Muscle of leg (tissue), 11 donors: ENCODE data around the gene TMOD3. TPM values are rescaled to one million over a fixed set of nuclear protein-coding genes. Genes with fewer than 3 reads are reported as not detected.

Experiments used
- DNase-seq: peaks from one replicate; pipeline ENCODE4 v3.0.0; 2013
- H3K27ac ChIP-seq: one replicate; pipeline ENCODE4 v1.5.1; 2013; ENCODE audit warnings: mild to moderate bottlenecking, low read length, control low read depth
- H3K27me3 ChIP-seq: one replicate; pipeline ENCODE4 v1.6.1; 2013; ENCODE audit warnings: low read length; ENCODE audit not compliant: control insufficient read depth, insufficient read depth
- H3K36me3 ChIP-seq: one replicate; pipeline ENCODE4 v1.6.1; 2013; ENCODE audit warnings: low read length; ENCODE audit not compliant: control insufficient read depth, insufficient read depth
- H3K4me1 ChIP-seq: one replicate; pipeline ENCODE4 v1.6.1; 2013; ENCODE audit warnings: low read length; ENCODE audit not compliant: control insufficient read depth, insufficient read depth
- H3K4me3 ChIP-seq: one replicate; pipeline ENCODE4 v1.5.1; 2013; ENCODE audit warnings: low read length, control low read depth
- H3K9me3 ChIP-seq: replicated peaks from 2 replicates; pipeline ENCODE4 v1.6.1; 2013; ENCODE audit warnings: low read depth, low read length; ENCODE audit not compliant: control insufficient read depth
- WGBS: methylation state at CpG from one replicate; pipeline ENCODE4 v1.1.5; 2013; ENCODE audit warnings: missing lambda C conversion rate; ENCODE audit not compliant: insufficient coverage; 5-methylcytosine and 5-hydroxymethylcytosine counted together
- polyA plus RNA-seq, 8 donors: library from polyadenylated mRNA; unstranded; fragments of 120-200 nt; gene quantifications; one replicate each; pipeline versions ENCODE4 v1.2.1 to v1.2.3, GENCODE V29; 2013; ENCODE audit warnings: inconsistent platforms in 1 of 8, low replicate concordance in 1 of 8; ENCODE audit not compliant: insufficient read length in 8 of 8, insufficient read depth in 1 of 8
- total RNA-seq: library from RNA; stranded (reverse); fragments of 120-200 nt; gene quantifications from one replicate; pipeline ENCODE4 v1.2.4, GENCODE V29; 2013

Gene TMOD3
- total and polyA plus RNA-seq, 9 donors: 14.3 to 27.9 (median 17.9) TPM

GRCh38 chr15:51856714-51857380, 27.4 kb downstream of the TMOD3 start:
- H3K9me3 ChIP-seq: no peaks in the 10 kb centered on the region
- no peak overlapping the region for H3K4me3 ChIP-seq
- no peak overlapping the region for H3K27ac ChIP-seq
- no peaks in the 10 kb centered on the region for H3K27me3 ChIP-seq
- H3K4me1 ChIP-seq: no peaks in the 10 kb centered on the region
- no CpG with 5 or more reads among the region's 5 CpGs for WGBS
- DNase-seq: no peak
- H3K36me3 ChIP-seq: no peaks in the 10 kb centered on the region

DNA sequence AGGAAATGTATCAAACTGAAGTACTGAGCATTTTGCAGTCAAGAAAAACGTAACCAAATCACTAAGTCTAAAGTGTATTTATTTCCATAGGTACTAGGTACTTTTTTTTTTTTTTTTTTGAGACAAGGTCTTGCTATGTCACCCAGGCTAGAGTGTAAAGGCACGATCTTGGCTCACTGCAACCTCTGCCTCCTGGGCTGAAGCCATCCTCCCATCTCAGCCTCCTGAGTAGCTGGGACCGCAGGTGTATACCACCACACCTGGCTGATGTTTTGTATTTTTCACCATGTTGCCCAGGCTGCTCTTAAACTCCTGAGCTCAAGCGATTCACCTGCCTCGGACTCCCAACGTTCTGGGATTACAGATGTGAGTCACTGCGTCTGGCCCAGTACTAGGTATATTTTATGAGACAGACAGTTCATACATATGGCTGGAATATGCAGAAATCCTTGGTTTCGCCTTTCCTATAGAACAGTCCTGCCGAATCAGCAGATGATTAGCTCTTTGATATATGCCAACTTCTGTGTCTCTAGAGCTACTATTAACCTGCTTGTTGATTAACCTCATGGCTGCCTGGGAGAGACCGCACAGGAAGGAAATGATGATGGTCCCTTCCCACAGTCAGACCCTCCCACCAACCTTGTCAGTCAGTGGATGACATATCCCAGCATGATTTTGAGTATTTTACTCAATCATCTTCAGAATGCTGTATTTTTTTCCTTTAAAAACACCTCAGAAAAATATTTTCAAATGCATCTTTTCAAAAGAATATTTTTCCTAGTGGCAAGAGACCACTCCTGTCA, 32.3 kb downstream of the TMOD3 start:
- DNase-seq: no peak
- Histone ChIP-seq H3K9me3 (no peaks in the 10 kb centered on the region), H3K27me3 (no peaks in the 10 kb centered on the region), H3K36me3 (peaks cover 15% of the 10 kb centered on the region), H3K27ac (no peak overlapping the region), H3K4me1 (no peaks in the 10 kb centered on the region), H3K4me3 (no peak overlapping the region)
- 87% methylated on average over 3 of the region's 10 CpGs for WGBS

- Histone ChIP-seq H3K9me3 (no peaks in the 10 kb centered on the region), H3K27me3 (no peaks in the 10 kb centered on the region), H3K4me3 (no peak overlapping the region), H3K36me3 (peaks cover 15% of the 10 kb centered on the region), H3K4me1 (no peaks in the 10 kb centered on the region), H3K27ac (no peak overlapping the region)
- no peak for DNase-seq
- no CpG with 5 or more reads among the region's 2 CpGs for WGBS
Observed at GRCh38 chr15:51863131-51863530, 33.7 kb downstream of the TMOD3 start.

DNA sequence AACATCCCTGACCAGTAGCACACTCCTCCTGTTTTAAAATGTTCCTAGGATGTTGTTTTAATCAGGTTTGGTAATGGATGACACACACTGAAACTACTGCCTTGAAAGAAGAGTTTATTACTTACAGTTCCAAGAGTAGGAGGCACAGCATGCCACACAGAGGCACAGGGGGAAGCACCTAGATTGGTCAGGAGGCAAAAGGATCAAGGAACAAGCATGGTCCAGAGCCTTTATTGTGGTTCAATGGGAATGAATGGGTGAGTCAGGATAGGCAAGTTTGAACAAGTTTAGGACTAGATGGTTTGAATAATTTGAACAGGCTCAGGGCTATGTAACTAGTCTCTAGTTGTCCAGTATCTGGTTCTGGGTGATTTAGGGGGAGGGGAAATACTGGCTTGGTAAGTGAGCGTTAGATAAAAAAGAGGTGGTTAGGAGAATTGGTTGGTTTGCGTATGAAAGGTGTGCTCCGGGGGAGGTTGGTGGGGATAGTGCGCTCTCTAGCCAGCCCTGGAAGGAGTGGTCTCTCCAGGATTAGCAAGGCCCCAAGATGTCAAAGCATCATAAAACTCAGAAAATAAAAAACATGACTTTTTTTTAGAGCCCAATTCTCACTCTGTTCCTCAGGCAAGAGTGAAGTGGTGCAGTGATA, 35.1 kb downstream of the TMOD3 start:
- H3K4me1 ChIP-seq: no peaks in the 10 kb centered on the region
- H3K36me3 ChIP-seq: peaks cover 15% of the 10 kb centered on the region
- DNase-seq: no peak
- H3K27ac ChIP-seq: no peak overlapping the region
- no peaks in the 10 kb centered on the region for H3K9me3 ChIP-seq
- 100% methylated on average over 3 of the region's 4 CpGs for WGBS
- H3K27me3 ChIP-seq: no peaks in the 10 kb centered on the region
- H3K4me3 ChIP-seq: no peak overlapping the region

GRCh38 chr15:51865317-51865716, 35.9 kb downstream of the TMOD3 start:
- peaks cover 16% of the 10 kb centered on the region for H3K36me3 ChIP-seq
- no peaks in the 10 kb centered on the region for H3K4me1 ChIP-seq

GRCh38 chr15:51866161-51866560, 36.7 kb downstream of the TMOD3 start:
- H3K27ac ChIP-seq: no peak overlapping the region
- no peak overlapping the region for H3K4me3 ChIP-seq
- no peaks in the 10 kb centered on the region for H3K27me3 ChIP-seq
- peaks cover 19% of the 10 kb centered on the region for H3K36me3 ChIP-seq
- WGBS: 90% methylated on average over 3 of the region's 4 CpGs
- no peaks in the 10 kb centered on the region for H3K9me3 ChIP-seq
- H3K4me1 ChIP-seq: no peaks in the 10 kb centered on the region
- DNase-seq: no peak

More at GRCh38 chr15:51865317-51865716, 35.9 kb downstream of the TMOD3 start:
- Histone ChIP-seq H3K27ac (no peak overlapping the region), H3K27me3 (no peaks in the 10 kb centered on the region), H3K4me3 (no peak overlapping the region), H3K9me3 (no peaks in the 10 kb centered on the region)
- no peak for DNase-seq
- WGBS: no CpG with 5 or more reads among the region's 1 CpG

DNA sequence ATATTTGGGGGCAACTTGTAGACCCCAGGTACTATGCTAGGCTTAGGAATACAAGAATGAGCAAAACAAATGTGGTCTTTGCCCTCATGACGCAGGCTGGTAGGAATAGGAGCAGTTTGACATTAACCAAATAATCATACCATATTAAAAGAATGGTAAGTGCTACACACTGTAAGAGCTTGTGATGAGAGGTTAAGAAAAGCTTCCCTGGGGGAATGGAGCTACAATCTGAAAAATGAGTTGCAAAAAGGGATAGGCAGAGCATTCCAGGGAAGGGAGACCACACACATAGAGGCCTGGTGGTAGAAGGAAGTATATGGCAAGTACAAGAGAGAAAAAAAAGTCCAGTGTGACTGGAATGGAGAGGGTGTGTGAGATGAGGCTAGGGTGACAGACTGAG, 37.3 kb downstream of the TMOD3 start:
- no CpG with 5 or more reads among the region's 1 CpG for WGBS
- peaks cover 19% of the 10 kb centered on the region for H3K36me3 ChIP-seq

DNA sequence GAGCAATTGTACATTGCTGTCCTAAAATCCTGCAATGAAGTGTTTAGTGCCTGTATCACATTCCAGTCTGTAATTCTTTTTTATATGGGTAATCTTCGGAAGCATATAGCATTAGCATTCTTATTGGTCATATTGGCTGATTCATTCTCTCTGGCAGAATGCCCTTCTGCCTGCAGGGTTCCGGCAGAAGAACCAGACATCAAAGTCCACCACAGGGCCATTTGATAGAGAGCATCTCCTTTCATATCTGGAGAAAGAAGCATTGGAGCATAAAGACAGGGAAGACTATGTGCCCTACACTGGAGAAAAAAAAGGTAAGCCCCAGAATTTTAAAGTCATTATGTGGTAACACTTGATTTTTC, 39.6 kb downstream of the TMOD3 start:
- Histone ChIP-seq H3K27ac (no peak overlapping the region), H3K4me1 (no peaks in the 10 kb centered on the region), H3K36me3 (peaks cover 17% of the 10 kb centered on the region), H3K4me3 (no peak overlapping the region), H3K27me3 (no peaks in the 10 kb centered on the region), H3K9me3 (no peaks in the 10 kb centered on the region)
- no CpG with 5 or more reads among the region's 2 CpGs for WGBS
- no peak for DNase-seq

More for the DNA sequence above, 37.3 kb downstream of the TMOD3 start:
- H3K4me3 ChIP-seq: no peak overlapping the region
- DNase-seq: no peak
- H3K9me3 ChIP-seq: no peaks in the 10 kb centered on the region
- H3K27ac ChIP-seq: no peak overlapping the region
- no peaks in the 10 kb centered on the region for H3K27me3 ChIP-seq
- H3K4me1 ChIP-seq: no peaks in the 10 kb centered on the region

GRCh38 chr15:51870774-51871173, 41.3 kb downstream of the TMOD3 start:
- Histone ChIP-seq H3K4me1 (no peaks in the 10 kb centered on the region), H3K9me3 (no peaks in the 10 kb centered on the region), H3K4me3 (no peak overlapping the region), H3K27me3 (no peaks in the 10 kb centered on the region), H3K36me3 (peaks cover 8% of the 10 kb centered on the region), H3K27ac (no peak overlapping the region)
- WGBS: no CpG with 5 or more reads among the region's 2 CpGs
- DNase-seq: no peak
